LNCAP (cell line): ENCODE results near the gene MAPK8IP2.

ENCODE experiments used
- TF ChIP-seq, protein P1 (sequence below): fragments of 450-650 bp; IDR thresholded peaks from 2 replicates; pipeline ENCODE4 v1.5.1; 2017; ENCODE audit warnings: mild to moderate bottlenecking

The MAPK8IP2 gene

DNA sequence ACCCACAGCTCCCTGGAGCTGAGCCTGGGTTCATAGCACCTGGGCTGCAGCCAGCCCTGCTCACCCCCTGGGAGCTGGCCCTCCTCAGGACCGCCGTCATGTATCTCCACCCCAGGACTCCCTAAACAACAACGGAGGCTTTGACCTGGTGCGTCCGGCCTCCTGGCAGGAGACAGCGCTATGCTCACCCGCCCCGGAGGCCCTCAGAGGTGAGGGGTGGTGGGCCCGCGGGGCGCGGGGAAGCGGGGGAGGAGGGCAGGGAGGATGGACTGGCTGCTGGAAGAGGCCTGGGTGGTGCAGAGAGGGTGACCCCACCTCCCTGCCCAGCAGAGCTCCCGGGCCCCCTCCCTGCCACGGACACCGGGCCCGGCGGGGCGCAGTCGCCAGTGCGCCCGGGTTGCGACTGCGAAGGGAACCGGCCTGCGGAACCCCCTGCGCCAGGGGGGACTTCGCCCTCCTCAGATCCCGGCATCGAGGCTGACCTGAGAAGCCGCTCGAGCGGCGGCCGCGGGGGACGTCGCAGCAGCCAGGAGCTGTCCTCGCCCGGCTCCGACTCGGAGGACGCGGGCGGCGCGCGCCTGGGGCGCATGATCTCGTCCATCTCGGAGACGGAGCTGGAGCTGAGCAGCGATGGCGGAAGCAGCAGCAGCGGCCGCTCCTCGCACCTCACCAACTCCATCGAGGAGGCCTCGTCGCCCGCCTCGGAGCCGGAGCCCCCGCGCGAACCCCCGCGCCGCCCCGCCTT, 3.1 kb downstream of the MAPK8IP2 start:
- TF ChIP-seq, protein P1, sequence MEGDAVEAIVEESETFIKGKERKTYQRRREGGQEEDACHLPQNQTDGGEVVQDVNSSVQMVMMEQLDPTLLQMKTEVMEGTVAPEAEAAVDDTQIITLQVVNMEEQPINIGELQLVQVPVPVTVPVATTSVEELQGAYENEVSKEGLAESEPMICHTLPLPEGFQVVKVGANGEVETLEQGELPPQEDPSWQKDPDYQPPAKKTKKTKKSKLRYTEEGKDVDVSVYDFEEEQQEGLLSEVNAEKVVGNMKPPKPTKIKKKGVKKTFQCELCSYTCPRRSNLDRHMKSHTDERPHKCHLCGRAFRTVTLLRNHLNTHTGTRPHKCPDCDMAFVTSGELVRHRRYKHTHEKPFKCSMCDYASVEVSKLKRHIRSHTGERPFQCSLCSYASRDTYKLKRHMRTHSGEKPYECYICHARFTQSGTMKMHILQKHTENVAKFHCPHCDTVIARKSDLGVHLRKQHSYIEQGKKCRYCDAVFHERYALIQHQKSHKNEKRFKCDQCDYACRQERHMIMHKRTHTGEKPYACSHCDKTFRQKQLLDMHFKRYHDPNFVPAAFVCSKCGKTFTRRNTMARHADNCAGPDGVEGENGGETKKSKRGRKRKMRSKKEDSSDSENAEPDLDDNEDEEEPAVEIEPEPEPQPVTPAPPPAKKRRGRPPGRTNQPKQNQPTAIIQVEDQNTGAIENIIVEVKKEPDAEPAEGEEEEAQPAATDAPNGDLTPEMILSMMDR, result no peak

DNA sequence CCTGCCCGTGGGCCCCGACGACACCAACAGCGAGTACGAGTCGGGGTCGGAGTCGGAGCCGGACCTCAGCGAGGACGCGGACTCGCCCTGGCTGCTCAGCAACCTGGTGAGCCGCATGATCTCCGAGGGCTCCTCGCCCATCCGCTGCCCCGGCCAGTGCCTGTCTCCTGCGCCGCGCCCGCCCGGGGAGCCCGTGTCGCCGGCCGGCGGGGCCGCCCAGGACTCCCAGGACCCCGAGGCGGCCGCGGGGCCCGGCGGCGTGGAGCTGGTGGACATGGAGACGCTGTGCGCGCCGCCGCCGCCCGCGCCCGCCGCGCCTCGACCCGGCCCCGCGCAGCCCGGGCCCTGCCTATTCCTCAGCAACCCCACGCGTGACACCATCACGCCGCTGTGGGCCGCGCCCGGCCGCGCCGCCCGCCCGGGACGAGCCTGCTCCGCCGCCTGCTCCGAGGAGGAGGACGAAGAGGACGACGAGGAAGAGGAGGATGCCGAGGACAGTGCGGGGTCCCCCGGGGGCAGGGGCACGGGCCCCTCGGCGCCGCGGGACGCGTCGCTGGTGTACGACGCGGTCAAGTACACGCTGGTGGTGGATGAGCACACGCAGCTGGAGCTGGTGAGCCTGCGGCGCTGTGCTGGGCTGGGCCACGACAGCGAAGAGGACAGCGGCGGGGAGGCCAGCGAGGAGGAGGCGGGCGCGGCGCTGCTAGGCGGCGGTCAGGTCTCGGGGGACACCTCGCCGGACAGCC, 3.8 kb downstream of the MAPK8IP2 start:
- TF ChIP-seq, protein P1, result no peak

DNA sequence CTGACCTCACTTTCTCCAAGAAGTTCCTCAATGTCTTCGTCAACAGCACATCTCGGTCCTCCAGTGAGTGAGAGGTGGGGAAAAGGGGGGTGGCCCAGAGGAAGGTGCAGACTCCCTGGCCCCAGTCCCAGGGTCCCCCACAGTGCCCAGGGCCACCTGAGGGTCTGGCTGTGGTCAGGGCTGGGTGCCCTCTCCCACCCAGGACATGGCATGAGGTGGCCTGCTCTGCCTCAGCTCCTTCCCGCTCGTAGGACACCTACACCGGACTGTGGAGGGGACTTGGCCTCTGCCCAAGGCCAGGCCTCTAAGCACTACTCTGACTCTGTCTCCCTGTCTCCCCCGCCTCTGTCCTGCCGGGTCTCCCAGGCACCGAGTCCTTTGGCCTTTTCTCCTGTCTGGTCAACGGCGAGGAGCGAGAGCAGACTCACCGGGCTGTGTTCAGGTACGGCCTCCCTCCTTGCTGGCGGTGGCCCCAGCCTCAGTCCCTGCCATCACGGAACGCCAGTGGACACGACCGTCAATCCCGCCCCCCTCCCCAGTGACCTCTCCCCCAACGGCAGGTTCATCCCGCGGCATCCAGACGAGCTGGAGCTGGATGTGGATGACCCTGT, 4.5 kb downstream of the MAPK8IP2 start:
- TF ChIP-seq, protein P1, result no peak

DNA sequence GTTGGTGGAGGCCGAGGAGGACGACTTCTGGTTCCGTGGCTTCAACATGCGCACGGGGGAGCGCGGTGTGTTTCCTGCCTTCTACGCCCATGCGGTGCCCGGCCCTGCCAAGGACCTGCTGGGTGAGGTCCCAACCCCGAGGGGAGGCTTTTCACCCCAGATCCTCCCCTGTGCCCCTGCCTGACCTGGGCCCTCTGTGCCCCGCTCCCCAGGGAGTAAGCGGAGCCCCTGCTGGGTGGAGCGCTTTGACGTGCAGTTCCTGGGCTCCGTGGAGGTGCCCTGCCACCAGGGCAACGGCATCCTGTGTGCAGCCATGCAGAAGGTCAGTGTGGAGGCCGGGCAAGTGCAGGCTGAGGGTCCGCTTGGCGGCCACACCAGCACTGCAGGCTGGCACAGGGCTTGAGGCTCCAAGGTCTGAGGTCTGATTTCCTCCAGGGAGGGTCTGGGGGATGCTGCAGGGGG, 5.1 kb downstream of the MAPK8IP2 start:
- TF ChIP-seq, protein P1, result no peak

DNA sequence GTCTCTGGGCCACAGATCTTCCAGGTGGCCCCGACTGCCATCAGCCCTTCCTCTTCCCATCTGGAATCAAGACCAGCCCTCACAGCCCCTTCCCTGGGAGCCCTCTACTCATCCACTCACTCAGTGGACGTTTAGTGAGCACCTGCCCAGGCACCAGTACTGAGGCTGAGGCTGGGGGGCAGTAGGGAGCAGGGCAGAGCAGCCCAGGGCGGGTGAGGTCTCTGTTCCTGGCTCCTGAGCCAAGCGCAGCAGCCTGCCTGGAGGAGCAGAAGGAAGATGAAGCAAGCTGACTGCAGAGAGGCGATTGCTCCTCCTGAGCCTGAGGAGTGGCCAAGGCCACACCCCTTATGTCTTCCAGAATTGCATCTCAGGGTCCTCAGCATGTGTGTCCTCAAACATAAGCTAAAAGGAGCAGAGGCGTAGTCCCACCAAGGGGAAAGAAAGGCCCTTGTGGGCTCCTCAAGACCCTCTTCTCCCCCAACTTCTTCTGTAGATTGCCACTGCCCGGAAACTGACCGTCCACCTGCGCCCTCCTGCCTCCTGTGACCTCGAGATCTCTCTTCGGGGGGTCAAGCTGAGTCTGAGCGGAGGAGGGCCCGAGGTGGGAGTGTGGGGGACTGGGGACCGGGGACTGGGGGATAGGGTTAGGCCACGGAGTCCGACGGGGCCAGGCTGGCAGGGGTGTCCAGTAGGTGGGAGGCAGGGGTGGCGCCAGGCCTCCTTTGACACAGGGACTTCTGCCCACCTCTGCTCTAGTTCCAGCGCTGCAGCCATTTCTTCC, 5.8 kb downstream of the MAPK8IP2 start:
- TF ChIP-seq, protein P1, result 0 out of 2 replicates have a peak, but pooled peaks have one; percentile 27

DNA sequence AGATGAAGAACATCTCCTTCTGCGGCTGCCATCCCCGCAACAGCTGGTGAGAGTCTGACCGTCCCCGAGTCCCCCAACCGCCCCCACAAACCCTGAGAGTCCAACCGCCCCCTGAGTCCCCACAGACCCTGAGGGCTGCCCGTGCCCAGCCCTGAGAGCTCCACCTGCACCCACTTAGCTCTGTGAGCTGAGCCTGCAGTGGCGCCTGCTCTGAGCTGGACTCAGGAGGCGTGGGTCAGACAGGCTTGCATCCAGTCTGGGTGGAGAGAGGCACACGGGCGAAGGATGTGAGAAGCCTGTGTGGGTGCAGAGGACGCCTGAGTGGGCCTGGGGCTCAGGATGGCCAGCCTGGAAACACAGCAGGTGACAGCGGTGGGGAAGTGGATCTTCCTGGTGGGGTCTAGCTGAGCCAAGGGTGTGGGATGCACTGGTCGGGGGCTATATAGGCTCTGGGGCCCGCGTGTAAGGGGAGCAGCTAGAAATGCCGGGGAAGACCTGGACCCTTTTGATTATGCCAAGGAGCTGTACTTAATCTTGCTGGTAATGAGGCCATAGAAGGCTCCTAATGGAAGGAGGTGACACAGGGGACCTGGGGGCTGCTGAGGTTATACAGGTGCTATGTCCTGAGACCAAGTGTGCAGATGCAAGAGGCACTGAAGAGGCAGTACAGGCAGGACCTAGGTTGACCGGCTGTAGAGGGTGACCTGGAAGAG, 6.5 kb downstream of the MAPK8IP2 start:
- TF ChIP-seq, protein P1, result no peak
